CD4-positive, alpha-beta T cell treated with Interleukin-4 for 4 hours (primary cell): Measurements from ENCODE around the gene PTPN1.

ENCODE experiments used
- DNase-seq: peaks from one replicate; pipeline ENCODE4 v3.0.0-alpha.2; 2020

Gene PTPN1

GRCh38 chr20:50514750-50515149, 4.6 kb downstream of the PTPN1 start:
- no peak for DNase-seq

GRCh38 chr20:50515471-50516106, 5.4 kb downstream of the PTPN1 start:
- no peak for DNase-seq

- peak; percentile 43 for DNase-seq
Observed at GRCh38 chr20:50516180-50516934, 6.2 kb downstream of the PTPN1 start.

GRCh38 chr20:50516935-50517816, 7.0 kb downstream of the PTPN1 start:
- no peak for DNase-seq

DNA sequence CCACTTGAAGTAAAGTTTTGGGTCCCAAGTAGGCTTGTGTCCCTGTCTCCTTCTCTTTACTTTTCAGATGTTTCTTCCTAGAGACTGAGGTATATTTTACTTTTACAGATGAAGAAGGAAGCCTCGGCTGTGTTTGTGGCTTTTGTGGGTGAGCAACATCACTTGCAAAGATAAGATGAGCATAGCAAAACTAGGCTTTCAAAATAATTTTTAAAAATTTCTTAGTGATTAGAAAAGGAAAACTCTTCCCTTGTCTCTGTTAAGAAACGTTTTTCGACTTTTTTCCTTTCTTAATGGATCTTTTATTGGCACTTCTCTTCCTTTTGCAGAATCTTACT, 7.6 kb downstream of the PTPN1 start:
- DNase-seq = peak; percentile 53

GRCh38 chr20:50518270-50518721, 8.1 kb downstream of the PTPN1 start:
- DNase-seq = peak; percentile 75

GRCh38 chr20:50519036-50519762, 9.0 kb downstream of the PTPN1 start:
- DNase-seq = peak; percentile 42

- DNase-seq = no peak
Observed at GRCh38 chr20:50520222-50520880, 10.2 kb downstream of the PTPN1 start.

DNA sequence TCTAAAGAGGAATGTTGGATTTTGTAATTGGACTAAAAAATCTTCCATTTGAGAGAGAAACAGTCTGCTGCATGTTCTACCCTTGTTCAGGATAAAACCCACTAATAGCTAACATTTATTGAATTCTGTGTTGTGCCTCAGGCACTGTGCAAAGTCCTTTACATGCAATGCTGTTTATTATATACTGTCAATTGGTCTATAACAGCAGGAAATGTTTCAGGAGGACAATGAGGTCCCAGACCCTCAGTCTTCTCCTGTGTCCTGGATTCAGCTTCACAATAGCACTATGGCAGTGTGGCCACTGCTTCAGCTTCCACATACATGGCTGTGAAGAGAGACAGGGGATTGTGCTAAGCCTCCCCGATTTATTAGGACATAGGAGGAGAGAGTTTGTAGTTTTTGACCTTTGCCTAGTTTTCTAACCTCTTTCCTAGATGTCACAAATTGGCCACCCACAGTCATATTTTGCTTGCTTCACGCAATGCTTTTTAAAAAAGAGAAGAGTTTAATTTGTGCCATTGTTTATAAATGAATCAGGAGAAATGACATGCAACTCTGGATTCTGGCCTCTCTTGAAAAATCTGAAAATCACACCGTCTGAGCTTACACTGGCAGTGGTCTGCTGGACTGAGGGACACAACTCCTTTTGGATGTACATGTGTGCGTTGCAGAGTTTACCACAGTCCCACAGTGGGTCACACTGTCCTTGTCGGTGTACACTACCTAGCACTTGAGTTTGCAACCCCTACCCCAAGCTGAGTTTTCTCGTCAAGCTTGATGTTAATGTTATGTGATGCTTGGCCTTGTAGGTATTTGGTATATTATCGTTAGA, 11.3 kb downstream of the PTPN1 start:
- no peak for DNase-seq

DNA sequence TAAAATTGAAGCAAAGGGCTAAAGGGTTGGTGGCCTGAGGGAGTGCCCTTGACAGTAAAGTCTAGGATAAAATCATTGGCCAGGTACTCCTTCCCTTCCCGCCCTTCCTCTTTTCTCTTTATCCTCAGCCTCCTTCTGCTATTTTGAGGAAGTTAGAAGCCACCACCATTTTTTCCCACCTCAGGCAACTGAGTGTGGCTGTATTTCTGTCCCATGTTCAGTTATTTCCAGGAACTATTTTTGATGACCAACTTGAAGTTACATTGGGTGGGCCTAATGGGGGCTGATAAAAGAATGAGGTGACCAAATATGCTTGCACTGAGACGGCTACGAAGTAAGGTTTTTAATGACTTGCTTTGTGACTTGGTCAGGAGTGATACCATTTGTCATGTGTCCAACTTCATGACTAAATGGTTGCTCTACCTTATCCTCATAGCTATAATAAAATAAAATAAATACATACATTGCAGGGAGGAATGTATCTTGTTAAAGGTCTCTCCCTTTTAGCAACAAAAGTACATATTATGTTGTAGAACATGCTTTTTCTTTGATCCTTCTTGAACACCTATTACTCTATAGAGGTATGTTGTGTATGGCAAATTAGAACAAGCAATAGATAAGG, 12.0 kb downstream of the PTPN1 start:
- DNase-seq = no peak

- DNase-seq = no peak
Observed at GRCh38 chr20:50523552-50524167, 13.5 kb downstream of the PTPN1 start.

DNA sequence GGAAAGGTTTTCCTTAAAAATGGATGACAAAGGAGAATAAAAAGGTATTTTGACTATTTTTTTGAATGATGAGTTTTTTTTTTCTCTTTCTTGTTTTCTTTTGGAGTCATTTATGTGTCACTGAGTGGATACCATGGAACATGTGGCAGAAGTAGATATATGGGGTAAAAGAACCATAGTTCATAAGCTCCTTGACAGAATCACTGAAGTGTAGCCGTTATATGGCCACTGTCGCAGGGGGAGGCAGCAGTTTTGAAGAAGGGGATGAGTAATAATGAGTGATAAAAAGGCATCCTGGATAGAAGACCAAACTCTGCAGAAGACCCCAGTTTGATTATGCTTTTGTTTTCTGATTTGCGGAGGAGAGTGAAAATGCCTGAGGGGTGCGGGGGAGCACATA, 15.5 kb downstream of the PTPN1 start:
- DNase-seq = no peak

- DNase-seq = no peak
Observed at GRCh38 chr20:50526403-50526989, 16.3 kb downstream of the PTPN1 start.

DNA sequence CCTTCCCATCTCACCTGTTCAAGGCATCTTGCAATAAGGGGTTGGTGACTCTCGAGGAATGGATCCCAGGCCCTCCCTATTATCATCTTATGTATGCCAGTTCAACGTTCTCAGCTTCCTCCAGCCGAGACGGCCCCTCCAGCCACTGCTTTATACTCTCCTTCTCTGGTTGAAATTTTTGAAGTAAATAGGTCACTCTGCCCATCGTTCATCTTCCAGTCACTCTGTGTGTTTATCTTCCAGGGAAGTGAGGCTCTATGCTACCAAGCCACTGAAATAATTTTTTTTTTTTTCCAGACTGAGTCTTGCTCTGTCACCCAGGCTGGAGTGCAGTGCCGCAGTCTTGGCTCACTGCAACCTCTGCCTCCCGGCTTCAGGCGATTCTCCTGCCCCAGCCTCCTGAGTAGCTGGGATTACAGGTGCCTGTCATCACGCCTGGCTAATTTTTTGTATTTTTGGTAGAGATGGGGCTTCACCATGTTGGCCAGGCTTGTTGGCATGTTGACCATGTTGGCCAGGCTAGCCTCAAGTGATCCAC, 17.0 kb downstream of the PTPN1 start:
- DNase-seq = no peak

DNA sequence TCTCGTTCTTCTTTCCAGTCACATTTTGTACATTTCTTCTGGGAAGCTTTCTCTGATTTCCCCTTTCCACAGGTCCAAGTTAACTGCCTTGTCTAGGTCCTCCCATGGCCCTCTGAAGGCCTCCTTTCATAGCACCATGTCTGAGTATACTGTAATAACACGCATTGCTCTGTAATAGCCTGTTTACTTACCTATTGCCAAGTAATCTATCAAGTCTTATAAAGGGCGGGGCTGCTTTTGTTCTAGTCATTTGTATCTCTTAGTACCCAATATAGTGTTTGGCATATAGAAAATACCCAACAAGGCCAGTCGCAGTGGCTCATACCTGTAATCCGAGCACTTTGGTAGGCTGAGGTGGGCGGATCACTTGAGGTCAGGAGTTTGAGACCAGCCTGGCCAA, 17.9 kb downstream of the PTPN1 start:
- DNase-seq = no peak

GRCh38 chr20:50528804-50529351, 18.7 kb downstream of the PTPN1 start:
- no peak for DNase-seq

- no peak for DNase-seq
Observed at GRCh38 chr20:50532221-50532620, 22.0 kb downstream of the PTPN1 start.

DNA sequence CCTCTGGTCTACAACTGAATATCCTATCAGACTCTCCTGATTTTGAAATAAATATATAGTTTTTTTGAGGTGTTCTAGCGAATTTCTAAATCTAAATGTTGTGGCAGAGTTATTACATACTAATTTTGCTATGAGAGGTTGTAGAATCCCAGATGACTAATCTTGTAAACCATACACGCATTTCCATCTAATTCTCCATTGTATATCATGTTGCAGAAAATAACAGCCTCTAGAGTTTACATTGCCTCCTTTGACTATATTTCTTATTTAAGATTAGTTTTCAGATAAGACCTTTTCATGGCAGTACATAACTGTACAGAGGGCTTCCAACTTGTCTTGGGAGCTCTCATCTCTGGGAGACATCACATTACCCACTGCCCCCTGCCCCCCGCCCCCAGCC, 22.9 kb downstream of the PTPN1 start:
- DNase-seq = no peak

GRCh38 chr20:50533464-50533863, 23.3 kb downstream of the PTPN1 start:
- no peak for DNase-seq

DNA sequence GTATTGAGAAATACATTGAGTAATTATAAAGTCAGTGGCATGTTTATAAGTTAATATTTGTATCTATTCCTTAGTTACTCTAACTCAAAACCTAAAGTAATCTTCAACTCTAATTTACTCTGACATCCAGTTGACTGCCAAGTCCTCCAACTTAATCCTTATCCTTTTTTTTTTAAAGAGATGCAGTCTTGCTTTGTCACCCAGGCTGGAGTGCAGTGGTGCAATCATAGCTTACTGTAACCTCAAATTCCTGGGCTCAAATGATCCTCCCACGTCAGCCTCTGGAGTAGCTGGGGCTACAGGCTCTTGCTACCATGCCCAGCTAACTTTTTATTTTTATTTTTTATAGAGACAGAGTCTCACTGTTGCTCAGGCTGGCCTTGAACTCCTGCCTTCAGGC, 24.4 kb downstream of the PTPN1 start:
- no peak for DNase-seq
